Stomach smooth muscle (tissue), 2 donors: ENCODE results near the gene DRG1.
A peak's percentile ranks its signal among the peaks of the same experiment; 100 is the strongest.
"Not testable (repeated sequence)": the region's sequence is repeated elsewhere in the genome, so short reads cannot be mapped to it uniquely, and the experiment has no call there.

Experiments used
- H3K27ac ChIP-seq: one replicate; pipeline ENCODE4 v1.7.0; 2013; ENCODE audit warnings: mild to moderate bottlenecking, low read length, inconsistent platforms
- H3K27me3 ChIP-seq, 2 donors: one replicate each; pipeline ENCODE4 v1.7.0; 2013; ENCODE audit warnings: low read length in 2 of 2; ENCODE audit not compliant: insufficient read depth in 2 of 2, control insufficient read depth in 1 of 2
- H3K36me3 ChIP-seq, 2 donors: one replicate each; pipeline ENCODE4 v1.7.0; 2013; ENCODE audit warnings: low read length in 2 of 2; ENCODE audit not compliant: control insufficient read depth in 2 of 2, insufficient read depth in 2 of 2
- H3K4me1 ChIP-seq: one replicate; pipeline ENCODE4 v1.7.0; 2013; ENCODE audit warnings: low read length; ENCODE audit not compliant: control insufficient read depth, insufficient read depth
- H3K4me3 ChIP-seq, 2 donors: one replicate each; pipeline ENCODE4 v1.7.0; 2013; ENCODE audit warnings: low read length in 2 of 2
- H3K9ac ChIP-seq, 2 donors: one replicate each; pipeline ENCODE4 v1.7.0; 2013; ENCODE audit warnings: low read length in 2 of 2, mild to moderate bottlenecking in 1 of 2
- H3K9me3 ChIP-seq, 2 donors: one replicate each; pipeline ENCODE4 v1.7.0; 2013; ENCODE audit warnings: low read length in 2 of 2; ENCODE audit not compliant: control insufficient read depth in 2 of 2
- donor health status: healthy.
- donor health status: Pancreatic carcinoma.

Gene DRG1

GRCh38 chr22:31378651-31379050, 20.8 kb upstream of the DRG1 start:
- not testable (repeated sequence) for H3K9ac ChIP-seq, H3K4me3 ChIP-seq, H3K36me3 ChIP-seq, H3K27me3 ChIP-seq, H3K4me1 ChIP-seq, H3K9me3 ChIP-seq, H3K27ac ChIP-seq

GRCh38 chr22:31393893-31394292, 5.5 kb upstream of the DRG1 start:
- H3K4me1 ChIP-seq = peaks cover 3% of the 10 kb centered on the region
- no peaks in the 10 kb centered on the region for H3K36me3 ChIP-seq
- no peak overlapping the region for H3K4me3 ChIP-seq
- no peaks in the 10 kb centered on the region for H3K9me3 ChIP-seq
- no peaks in the 10 kb centered on the region for H3K27me3 ChIP-seq
- H3K27ac ChIP-seq = no peak overlapping the region
- H3K9ac ChIP-seq = no peak overlapping the region

- Histone ChIP-seq H3K9me3 (no peaks in the 10 kb centered on the region), H3K27me3 (no peaks in the 10 kb centered on the region), H3K27ac (no peak overlapping the region), H3K36me3 (no peaks in the 10 kb centered on the region), H3K4me3 (no peak overlapping the region), H3K4me1 (peaks cover 5% of the 10 kb centered on the region), H3K9ac (no peak overlapping the region)
Observed at GRCh38 chr22:31394326-31394725, 5.1 kb upstream of the DRG1 start.

- Histone ChIP-seq H3K9ac (no peak overlapping the region), H3K27ac (no peak overlapping the region), H3K27me3 (no peaks in the 10 kb centered on the region), H3K9me3 (no peaks in the 10 kb centered on the region), H3K4me1 (peaks cover 18% of the 10 kb centered on the region), H3K36me3 (peaks cover 5% of the 10 kb centered on the region in 2 donors), H3K4me3 (no peak overlapping the region)
Observed at GRCh38 chr22:31398231-31398630, 1.2 kb upstream of the DRG1 start.

- Histone ChIP-seq H3K27ac (peak overlapping the region; percentile 76), H3K9me3 (no peaks in the 10 kb centered on the region), H3K36me3 (peaks cover 6 to 10% of the 10 kb centered on the region in 2 donors), H3K9ac (peak overlapping the region; percentile 97 to 99), H3K4me3 (peak overlapping the region; percentile 99), H3K27me3 (no peaks in the 10 kb centered on the region), H3K4me1 (peaks cover 18% of the 10 kb centered on the region)
Observed at GRCh38 chr22:31400023-31400397, 606 bp downstream of the DRG1 start.

GRCh38 chr22:31402350-31402749, 2.9 kb downstream of the DRG1 start:
- not testable (repeated sequence) for H3K4me3 ChIP-seq, H3K27ac ChIP-seq, H3K9me3 ChIP-seq, H3K27me3 ChIP-seq, H3K9ac ChIP-seq
- Histone ChIP-seq H3K4me1 (peaks cover 18% of the 10 kb centered on the region), H3K36me3 (peaks cover 13 to 17% of the 10 kb centered on the region in 2 donors)

- H3K27ac ChIP-seq = no peak overlapping the region
- H3K9me3 ChIP-seq = no peaks in the 10 kb centered on the region
Observed at GRCh38 chr22:31425331-31426050, 26.1 kb downstream of the DRG1 start.

GRCh38 chr22:31431950-31432349, 32.5 kb downstream of the DRG1 start:
- H3K36me3 ChIP-seq = peaks cover 46 to 56% of the 10 kb centered on the region in 2 donors
- no peaks in the 10 kb centered on the region for H3K9me3 ChIP-seq
- H3K4me3 ChIP-seq = no peak overlapping the region
- no peaks in the 10 kb centered on the region for H3K27me3 ChIP-seq
- H3K9ac ChIP-seq = no peak overlapping the region
- H3K4me1 ChIP-seq = no peaks in the 10 kb centered on the region
- no peak overlapping the region for H3K27ac ChIP-seq

More at GRCh38 chr22:31425331-31426050, 26.1 kb downstream of the DRG1 start:
- no peaks in the 10 kb centered on the region for H3K27me3 ChIP-seq
- H3K4me1 ChIP-seq = no peaks in the 10 kb centered on the region
- no peak overlapping the region for H3K4me3 ChIP-seq
- peaks cover 48 to 57% of the 10 kb centered on the region in 2 donors for H3K36me3 ChIP-seq
- H3K9ac ChIP-seq = no peak overlapping the region

- H3K36me3 ChIP-seq = peaks cover 64 to 68% of the 10 kb centered on the region in 2 donors
- no peak overlapping the region for H3K27ac ChIP-seq
- H3K4me3 ChIP-seq = no peak overlapping the region
Observed at GRCh38 chr22:31436132-31436531, 36.7 kb downstream of the DRG1 start.

GRCh38 chr22:31439808-31440207, 40.4 kb downstream of the DRG1 start:
- Histone ChIP-seq H3K9me3 (no peaks in the 10 kb centered on the region), H3K27ac (no peak overlapping the region), H3K4me1 (no peaks in the 10 kb centered on the region), H3K27me3 (no peaks in the 10 kb centered on the region), H3K9ac (no peak overlapping the region), H3K4me3 (no peak overlapping the region), H3K36me3 (peaks cover 77 to 83% of the 10 kb centered on the region in 2 donors)

More at GRCh38 chr22:31436132-31436531, 36.7 kb downstream of the DRG1 start:
- H3K27me3 ChIP-seq = no peaks in the 10 kb centered on the region
- no peak overlapping the region for H3K9ac ChIP-seq
- no peaks in the 10 kb centered on the region for H3K9me3 ChIP-seq
- H3K4me1 ChIP-seq = no peaks in the 10 kb centered on the region

GRCh38 chr22:31440681-31441080, 41.3 kb downstream of the DRG1 start:
- H3K27ac ChIP-seq = no peak overlapping the region

More at GRCh38 chr22:31440681-31441080, 41.3 kb downstream of the DRG1 start:
- Histone ChIP-seq H3K27me3 (no peaks in the 10 kb centered on the region), H3K4me1 (no peaks in the 10 kb centered on the region), H3K4me3 (no peak overlapping the region), H3K9me3 (no peaks in the 10 kb centered on the region), H3K9ac (no peak overlapping the region), H3K36me3 (peaks cover 76 to 80% of the 10 kb centered on the region in 2 donors)
